ENCODE results near the gene CNGA4.
"Not testable (repeated sequence)": the region's sequence is repeated elsewhere in the genome, so short reads cannot be mapped to it uniquely, and the experiment has no call there.

The CNGA4 gene

DNA sequence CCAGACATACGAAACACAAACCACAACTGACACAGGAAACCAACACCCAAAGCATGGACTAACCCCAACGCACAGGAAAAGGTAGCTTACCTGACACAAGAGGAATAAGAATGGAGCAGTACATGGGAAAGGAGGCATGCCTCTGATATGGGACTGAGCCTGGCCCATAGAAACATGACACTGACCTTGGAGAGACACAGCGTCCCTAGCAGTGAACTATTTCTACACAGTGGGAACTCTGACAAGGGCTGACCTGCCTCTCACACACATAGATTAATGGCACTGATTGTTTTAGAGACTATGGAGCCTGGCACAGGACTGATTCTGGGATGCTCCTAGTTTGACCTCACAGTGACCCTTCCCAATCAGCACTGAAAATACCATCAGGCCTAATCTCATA is 32.7 kb downstream of the CNGA4 start:
- Histone ChIP-seq H3K27me3 (ENCODE audit: insufficient read depth, low read length, poor library complexity) (peaks cover 13% of the 10 kb centered on the region), H3K79me2 (ENCODE audit: insufficient read depth, low read length) (no peaks in the 10 kb centered on the region), H3K4me1 (ENCODE audit: insufficient read depth, low read length) (no peaks in the 10 kb centered on the region), H3K36me3 (ENCODE audit: insufficient read depth, low read length) (no peaks in the 10 kb centered on the region), H3K27ac (ENCODE audit: low read length) (no peak overlapping the region), H4K20me1 (ENCODE audit: insufficient read depth, low read length) (no peaks in the 10 kb centered on the region), H3K9me3 (ENCODE audit: insufficient read depth, low read length, severe bottlenecking) (no peaks in the 10 kb centered on the region), H3K9ac (ENCODE audit: low read depth, low read length) (no peak overlapping the region), H3K4me3 (ENCODE audit: low read depth in 1 of 2, low read length in 2 of 2) (no peak overlapping the region), H3K4me2 (ENCODE audit: insufficient read depth, low read length) (no peak overlapping the region), H2AFZ (ENCODE audit: low read depth, low read length) (no peak overlapping the region)
- DNase-seq (no peak), ATAC-seq (ENCODE audit: insufficient read depth, low read depth) (no peak)
- no peak for TF ChIP-seq EZH2 (IDR thresholded peaks at IDR 0.05; ENCODE audit: borderline replicate concordance, low read depth, low read length, severe bottlenecking)
- TF ChIP-seq, protein P1, sequence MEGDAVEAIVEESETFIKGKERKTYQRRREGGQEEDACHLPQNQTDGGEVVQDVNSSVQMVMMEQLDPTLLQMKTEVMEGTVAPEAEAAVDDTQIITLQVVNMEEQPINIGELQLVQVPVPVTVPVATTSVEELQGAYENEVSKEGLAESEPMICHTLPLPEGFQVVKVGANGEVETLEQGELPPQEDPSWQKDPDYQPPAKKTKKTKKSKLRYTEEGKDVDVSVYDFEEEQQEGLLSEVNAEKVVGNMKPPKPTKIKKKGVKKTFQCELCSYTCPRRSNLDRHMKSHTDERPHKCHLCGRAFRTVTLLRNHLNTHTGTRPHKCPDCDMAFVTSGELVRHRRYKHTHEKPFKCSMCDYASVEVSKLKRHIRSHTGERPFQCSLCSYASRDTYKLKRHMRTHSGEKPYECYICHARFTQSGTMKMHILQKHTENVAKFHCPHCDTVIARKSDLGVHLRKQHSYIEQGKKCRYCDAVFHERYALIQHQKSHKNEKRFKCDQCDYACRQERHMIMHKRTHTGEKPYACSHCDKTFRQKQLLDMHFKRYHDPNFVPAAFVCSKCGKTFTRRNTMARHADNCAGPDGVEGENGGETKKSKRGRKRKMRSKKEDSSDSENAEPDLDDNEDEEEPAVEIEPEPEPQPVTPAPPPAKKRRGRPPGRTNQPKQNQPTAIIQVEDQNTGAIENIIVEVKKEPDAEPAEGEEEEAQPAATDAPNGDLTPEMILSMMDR (IDR thresholded peaks at IDR 0.05; ENCODE audit: borderline replicate concordance, extremely low read depth, low read length, poor library complexity, severe bottlenecking), result no peak

DNA sequence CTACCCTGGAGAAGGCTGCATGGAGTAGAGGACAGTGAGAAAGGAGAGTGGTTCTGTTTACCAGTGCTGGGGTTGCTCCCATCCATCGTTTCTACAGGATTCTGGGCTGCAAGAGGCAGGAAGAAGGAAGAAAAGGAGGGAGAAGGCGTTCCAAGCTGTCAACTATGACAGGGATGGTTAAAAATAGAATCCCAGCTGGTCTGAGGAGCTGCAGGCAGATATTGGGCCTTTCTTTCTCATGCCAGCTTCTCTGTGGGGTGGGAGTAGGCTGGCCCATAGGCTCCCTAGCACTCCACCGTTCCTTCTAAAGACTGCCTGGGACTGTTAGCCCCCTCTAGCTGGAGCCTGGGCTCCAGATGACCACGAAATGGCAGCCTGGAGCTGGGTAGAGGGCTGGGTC is 34.3 kb downstream of the CNGA4 start:
- Histone ChIP-seq H4K20me1 (ENCODE audit: insufficient read depth, low read length) (no peaks in the 10 kb centered on the region), H3K79me2 (ENCODE audit: insufficient read depth, low read length) (no peaks in the 10 kb centered on the region), H3K27me3 (ENCODE audit: insufficient read depth, low read length, poor library complexity) (peaks cover 8% of the 10 kb centered on the region), H3K9ac (ENCODE audit: low read depth, low read length) (no peak overlapping the region), H3K36me3 (ENCODE audit: insufficient read depth, low read length) (no peaks in the 10 kb centered on the region), H3K4me3 (ENCODE audit: low read depth in 1 of 2, low read length in 2 of 2) (no peak overlapping the region), H3K27ac (ENCODE audit: low read length) (no peak overlapping the region), H3K4me2 (ENCODE audit: insufficient read depth, low read length) (no peak overlapping the region), H3K9me3 (ENCODE audit: insufficient read depth, low read length, severe bottlenecking) (no peaks in the 10 kb centered on the region), H2AFZ (ENCODE audit: low read depth, low read length) (no peak overlapping the region), H3K4me1 (ENCODE audit: insufficient read depth, low read length) (no peaks in the 10 kb centered on the region)
- ATAC-seq (ENCODE audit: insufficient read depth, low read depth) (no peak), DNase-seq (no peak)
- TF ChIP-seq EZH2 (IDR thresholded peaks at IDR 0.05; ENCODE audit: borderline replicate concordance, low read depth, low read length, severe bottlenecking), result no peak
- TF ChIP-seq, protein P1 (IDR thresholded peaks at IDR 0.05; ENCODE audit: borderline replicate concordance, extremely low read depth, low read length, poor library complexity, severe bottlenecking), result no peak

DNA sequence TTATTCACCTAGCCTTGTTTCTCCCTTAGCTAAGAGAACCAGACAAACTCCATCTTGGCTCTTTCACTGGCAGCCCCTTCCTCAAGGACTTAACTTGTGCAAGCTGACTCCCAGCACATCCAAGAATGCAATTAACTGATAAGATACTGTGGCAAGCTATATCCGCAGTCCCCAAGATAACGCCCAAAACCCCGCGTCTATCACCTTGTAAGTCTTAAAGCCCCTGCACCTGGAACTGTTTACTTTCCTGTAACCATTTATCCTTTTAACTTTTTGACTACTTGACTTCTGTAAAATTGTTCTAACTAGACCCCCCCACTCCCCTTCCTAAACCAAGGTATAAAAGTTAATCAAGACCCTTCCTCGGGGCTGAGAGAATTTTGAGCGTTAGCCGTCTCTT is 41.9 kb downstream of the CNGA4 start:
- not testable (repeated sequence) for H3K36me3 ChIP-seq (ENCODE audit: insufficient read depth, low read length); ATAC-seq (ENCODE audit: insufficient read depth, low read depth); H3K4me3 ChIP-seq (ENCODE audit: low read depth in 1 of 2, low read length in 2 of 2); H4K20me1 ChIP-seq (ENCODE audit: insufficient read depth, low read length); H3K4me2 ChIP-seq (ENCODE audit: insufficient read depth, low read length); H3K4me1 ChIP-seq (ENCODE audit: insufficient read depth, low read length); H3K27ac ChIP-seq (ENCODE audit: low read length); H3K9ac ChIP-seq (ENCODE audit: low read depth, low read length); DNase-seq; H3K79me2 ChIP-seq (ENCODE audit: insufficient read depth, low read length); H3K9me3 ChIP-seq (ENCODE audit: insufficient read depth, low read length, severe bottlenecking); H2AFZ ChIP-seq (ENCODE audit: low read depth, low read length)
- peaks cover 27% of the 10 kb centered on the region for H3K27me3 ChIP-seq (ENCODE audit: insufficient read depth, low read length, poor library complexity)

DNA sequence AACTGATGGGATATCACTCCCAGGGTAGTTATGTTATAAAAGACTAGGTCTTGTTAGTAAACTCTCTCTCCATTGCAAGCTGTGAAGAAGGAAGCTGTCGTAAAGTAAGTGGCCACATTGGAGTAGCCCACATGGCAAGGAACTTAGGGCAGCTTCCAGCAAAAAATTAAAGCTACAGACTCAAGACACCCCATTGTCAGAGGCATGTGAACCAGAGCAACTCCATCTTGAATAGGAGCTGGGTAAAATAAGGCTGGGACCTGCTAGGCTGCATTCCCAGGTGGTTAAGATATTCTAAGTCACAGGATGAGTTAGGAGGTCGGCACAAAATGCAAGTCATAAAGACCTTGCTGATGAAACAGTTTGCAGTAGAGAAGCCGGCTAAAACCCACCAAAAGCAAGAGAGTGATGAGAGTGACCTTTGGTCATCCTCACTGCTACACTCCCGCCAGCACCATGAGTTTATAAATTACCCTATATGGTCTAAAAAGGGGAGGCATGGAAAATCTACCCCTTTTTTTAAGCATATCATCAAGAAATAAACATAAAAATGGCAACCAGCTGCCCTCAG is 44.6 kb downstream of the CNGA4 start:
- DNase-seq (no peak), ATAC-seq (ENCODE audit: insufficient read depth, low read depth) (no peak)
- Histone ChIP-seq H2AFZ (ENCODE audit: low read depth, low read length) (no peak overlapping the region), H4K20me1 (ENCODE audit: insufficient read depth, low read length) (no peaks in the 10 kb centered on the region), H3K4me3 (ENCODE audit: low read depth in 1 of 2, low read length in 2 of 2) (no peak overlapping the region), H3K36me3 (ENCODE audit: insufficient read depth, low read length) (no peaks in the 10 kb centered on the region), H3K4me2 (ENCODE audit: insufficient read depth, low read length) (no peak overlapping the region), H3K27ac (ENCODE audit: low read length) (no peak overlapping the region), H3K4me1 (ENCODE audit: insufficient read depth, low read length) (no peaks in the 10 kb centered on the region), H3K9ac (ENCODE audit: low read depth, low read length) (no peak overlapping the region), H3K79me2 (ENCODE audit: insufficient read depth, low read length) (no peaks in the 10 kb centered on the region), H3K27me3 (ENCODE audit: insufficient read depth, low read length, poor library complexity) (peaks cover 27% of the 10 kb centered on the region), H3K9me3 (ENCODE audit: insufficient read depth, low read length, severe bottlenecking) (no peaks in the 10 kb centered on the region)
- TF ChIP-seq, protein P1 (IDR thresholded peaks at IDR 0.05; ENCODE audit: borderline replicate concordance, extremely low read depth, low read length, poor library complexity, severe bottlenecking), result no peak
- TF ChIP-seq EZH2 (IDR thresholded peaks at IDR 0.05; ENCODE audit: borderline replicate concordance, low read depth, low read length, severe bottlenecking), result no peak
